GM12873 (cell line): ENCODE measurements around the gene RNF31.

Source experiments
- CTCF ChIP-seq: IDR thresholded peaks from 2 replicates; pipeline ENCODE4 v1.5.1; 2012; ENCODE audit warnings: low read depth, mild to moderate bottlenecking, moderate library complexity, low read length, control low read depth; ENCODE audit not compliant: insufficient read depth; ENCODE audit errors: missing control alignments

The RNF31 gene

GRCh38 chr14:24207625-24208024 lies 60.3 kb downstream of the RNF31 start:
- TF ChIP-seq CTCF, result no peak
